K562 (cell line): ENCODE results near the gene SMIM3. TPM values are rescaled to one million over a fixed set of nuclear protein-coding genes. Genes with fewer than 3 reads are reported as not detected.

Experiments
- BRF2 ChIP-seq: IDR thresholded peaks from 3 replicates; pipeline ENCODE4 v1.6.1; 2011; ENCODE audit warnings: borderline replicate concordance, mild to moderate bottlenecking; ENCODE audit not compliant: insufficient read length, insufficient read depth
- CAMTA2 ChIP-seq: fragments of 250-450 bp; sonication (Bioruptor Pico); conservative IDR thresholded peaks from 2 replicates; pipeline ENCODE4 v1.5.1; 2022
- FOS ChIP-seq: IDR thresholded peaks from 3 replicates; pipeline ENCODE4 v1.6.1; 2011; ENCODE audit not compliant: insufficient read length; ENCODE audit errors: extremely low read depth
- HMG20A ChIP-seq: fragments of 450-650 bp; formaldehyde crosslinking; conservative IDR thresholded peaks from 2 replicates; pipeline ENCODE4 v1.4.0; 2020; ENCODE audit warnings: mild to moderate bottlenecking, mixed read lengths
- HNRNPLL ChIP-seq: fragments of 200-400 bp; formaldehyde crosslinking; IDR thresholded peaks from 2 replicates; pipeline ENCODE4 v1.6.1; 2017; ENCODE audit warnings: low read length, low read depth, mild to moderate bottlenecking; ENCODE audit not compliant: poor library complexity, severe bottlenecking
- ILK ChIP-seq: fragments of 450-650 bp; IDR thresholded peaks from 2 replicates; pipeline ENCODE4 v1.6.1; 2016; ENCODE audit warnings: missing genetic modification characterization, low read depth, mild to moderate bottlenecking, missing compliant biosample characterization, moderate library complexity, borderline replicate concordance
- MBD1 ChIP-seq: fragments of 250-450 bp; sonication (Bioruptor Pico); IDR thresholded peaks from 2 replicates; pipeline ENCODE4 v1.8.0; 2022; ENCODE audit warnings: inconsistent platforms
- MEIS2 ChIP-seq: fragments of 450-650 bp; IDR thresholded peaks from 2 replicates; pipeline ENCODE4 v1.6.1; 2014; ENCODE audit warnings: mild to moderate bottlenecking; ENCODE audit not compliant: partially characterized antibody
- NONO ChIP-seq, 2 experiments: fragments of 200-400 bp in 1 of 2; fragments of 450-650 bp in 1 of 2; formaldehyde crosslinking in 1 of 2; IDR thresholded peaks; 2 replicates each; pipeline ENCODE4 v1.6.1; 2017; ENCODE audit warnings: low read depth in 2 of 2, mild to moderate bottlenecking in 2 of 2, moderate library complexity in 2 of 2, low read length in 1 of 2
- NRF1 ChIP-seq, 2 experiments: fragments of 450-650 bp; IDR thresholded peaks in 1 of 2; conservative IDR thresholded peaks in 1 of 2; 2 replicates each; pipeline ENCODE4 v1.6.1; 2014; ENCODE audit warnings: mild to moderate bottlenecking in 2 of 2
- RUNX1 ChIP-seq: sonication (generic); IDR thresholded peaks from 2 replicates; pipeline ENCODE4 v1.6.1; 2016; ENCODE audit warnings: antibody characterized with exemption, low read depth
- SP2 ChIP-seq: IDR thresholded peaks from 2 replicates; pipeline ENCODE4 v1.6.1; 2011; ENCODE audit warnings: mild to moderate bottlenecking, low read depth, low read length, moderate library complexity; ENCODE audit not compliant: poor library complexity, severe bottlenecking; ENCODE audit errors: extremely low read depth
- SREBF1 ChIP-seq: fragments of 150-350 bp; IDR thresholded peaks from 2 replicates; pipeline ENCODE4 v1.6.1; 2014; ENCODE audit warnings: antibody characterized with exemption, low read depth, low read length, borderline replicate concordance
- SRF ChIP-seq, 2 experiments: fragments of 250-450, 450-650 bp in 1 of 2; sonication (Bioruptor Pico) in 1 of 2; sonication (generic) in 1 of 2; formaldehyde crosslinking; IDR thresholded peaks; 2 replicates each; pipeline versions ENCODE4 v1.5.0 to v1.5.1; 2020 to 2022; ENCODE audit warnings: mild to moderate bottlenecking in 1 of 2, missing genetic modification reagents in 1 of 2
- TAF7 ChIP-seq: fragments of 450-650 bp; IDR thresholded peaks from 2 replicates; pipeline ENCODE4 v1.6.1; 2016; ENCODE audit warnings: missing genetic modification characterization, missing compliant biosample characterization
- TBL1XR1 ChIP-seq, 2 experiments: IDR thresholded peaks; 2 replicates each; pipeline ENCODE4 v1.6.1; 2012; ENCODE audit warnings: improper control_type of control experiment in 2 of 2, low read length in 2 of 2, mild to moderate bottlenecking in 1 of 2
- TCFL5 ChIP-seq: fragments of 250-450 bp; sonication (Bioruptor Pico); conservative IDR thresholded peaks from 2 replicates; pipeline ENCODE4 v1.6.1; 2021; ENCODE audit warnings: mild to moderate bottlenecking, moderate library complexity, matching md5 sums
- TSC22D4 ChIP-seq: fragments of 450-650 bp; IDR thresholded peaks from 2 replicates; pipeline ENCODE4 v1.6.1; 2016; ENCODE audit warnings: missing genetic modification characterization, missing biosample characterization, control low read depth
- ZNF311 ChIP-seq: fragments of 250-450 bp; sonication (Bioruptor Pico); IDR thresholded peaks from 2 replicates; pipeline ENCODE4 v1.4.0; 2020; ENCODE audit warnings: mild to moderate bottlenecking, moderate library complexity
- ZNF408 ChIP-seq: fragments of 250-450 bp; sonication (Bioruptor Pico); IDR thresholded peaks from 2 replicates; pipeline ENCODE4 v1.4.0; 2020; ENCODE audit warnings: low read depth, mild to moderate bottlenecking, moderate library complexity
- ZNF431 ChIP-seq: sonication (generic); formaldehyde crosslinking; IDR thresholded peaks from 2 replicates; pipeline ENCODE4 v1.8.0; 2022; ENCODE audit warnings: mild to moderate bottlenecking, missing genetic modification reagents
- ZNF436 ChIP-seq: fragments of 250-450, 450-650 bp; sonication (Bioruptor Pico); formaldehyde crosslinking; IDR thresholded peaks from 2 replicates; pipeline ENCODE4 v1.7.0; 2020; ENCODE audit warnings: mild to moderate bottlenecking
- polyA plus RNA-seq, 8 experiments: library from polyadenylated mRNA; depleted of rRNA in 4 of 8; stranded (reverse) in 5 of 8; unstranded in 3 of 8; fragments of >200 nt; fragmentation: Nextera tagmentation in 2 of 8; fragmentation: Illumina TruSeq in 1 of 8; extraction: Ambion mirVana in 2 of 8; extraction: Trizol in 1 of 8; gene quantifications; 2 replicates each; pipeline versions ENCODE4 v1.2.1 to v1.2.3, GENCODE V29; 2011 to 2014; ENCODE audit warnings: inconsistent platforms in 1 of 8, missing spikeins in 1 of 8
- total RNA-seq, 7 experiments: library from RNA; depleted of rRNA in 6 of 7; stranded (reverse); fragments of >200 nt in 6 of 7; fragmentation: Illumina TruSeq in 2 of 7; extraction: Trizol in 2 of 7; gene quantifications; 2 replicates each; pipeline versions ENCODE4 v1.2.1 to v1.2.3, GENCODE V29; 2011 to 2021; ENCODE audit warnings: low replicate concordance in 1 of 7

Gene SMIM3
- total and polyA plus RNA-seq, 9 of the 15 experiments (the other 6 are each of a cell fraction or from before 2014, with no cell fraction given) = 4.1 to 27.7 (median 13.6) TPM

DNA sequence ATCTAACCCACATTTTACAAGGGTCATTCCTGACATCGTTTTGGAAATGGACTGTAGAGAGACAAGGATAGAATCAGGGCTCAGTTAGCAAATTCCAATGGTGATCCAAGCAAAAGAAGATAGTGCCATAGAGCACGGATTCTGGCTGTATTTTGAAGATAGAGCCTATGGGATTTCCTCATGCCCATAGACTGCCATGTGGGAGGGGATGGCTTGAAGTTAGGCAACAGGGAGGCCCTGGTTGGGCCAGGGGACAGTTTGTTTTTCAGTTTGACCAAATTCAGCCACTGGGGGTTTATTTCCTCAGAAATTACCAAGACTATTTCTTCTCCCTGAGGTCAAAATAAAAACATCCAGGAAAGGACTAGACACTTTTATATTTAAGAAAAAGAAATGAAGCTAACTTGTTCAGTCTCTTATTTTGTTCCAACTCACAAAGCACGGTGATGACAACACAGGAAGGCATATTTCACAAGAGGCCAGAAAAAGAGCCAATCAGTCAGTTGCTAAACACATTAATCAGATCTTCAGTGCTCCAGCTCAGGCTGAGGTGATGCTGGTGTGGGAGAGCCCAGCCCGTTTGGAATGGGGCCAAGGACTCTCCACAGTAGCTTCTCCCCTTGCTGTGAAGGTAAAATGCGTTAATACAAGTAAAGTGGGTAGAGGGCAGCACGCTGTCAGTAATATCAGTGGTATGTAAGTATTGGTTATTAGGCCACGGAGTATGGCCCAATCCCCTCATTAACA is 15.4 kb upstream of the SMIM3 start (continued):
- no peak for TF ChIP-seq SREBF1
- no peak for TF ChIP-seq TCFL5 (CRISPR knock-in tag)
- TF ChIP-seq TAF7 (tag) = no peak
- no peak for TF ChIP-seq ZNF431
- TF ChIP-seq TSC22D4 (tag) = no peak
- peak; percentile 46 to 59 for TF ChIP-seq NRF1 (conservative IDR thresholded peaks at IDR 0.05 in 1 of 2, IDR thresholded peaks at IDR 0.05 in 1 of 2)
- peak in 1 of 2 experiments; percentile 13; a peak in 1 of 4 replicates for TF ChIP-seq TBL1XR1 (IDR thresholded peaks at IDR 0.05; ENCODE audit: low read length in 2 of 2)
- no peak for TF ChIP-seq HMG20A (CRISPR knock-in tag)
- peak; percentile 81; the same call in 1 of the 2 replicates for TF ChIP-seq ZNF311
- 0 out of 4 replicates have a peak, but pooled peaks have one; percentile 33 for TF ChIP-seq SRF (CRISPR knock-in tag; IDR thresholded peaks at IDR 0.05)
- TF ChIP-seq ZNF436 (CRISPR knock-in tag) = no peak
- TF ChIP-seq NONO (IDR thresholded peaks at IDR 0.05; ENCODE audit: low read depth in 2 of 2, low read length in 1 of 2) = no peak
- no peak for TF ChIP-seq SP2
- no peak for TF ChIP-seq MBD1 (CRISPR knock-in tag)
- no peak for TF ChIP-seq RUNX1
- peak; percentile 34 for TF ChIP-seq FOS
- TF ChIP-seq MEIS2 = peak; percentile 98
- no peak for TF ChIP-seq BRF2
- TF ChIP-seq CAMTA2 (CRISPR knock-in tag) = no peak
- TF ChIP-seq ZNF408 (CRISPR knock-in tag) = no peak
- peak; percentile 50 for TF ChIP-seq HNRNPLL
- TF ChIP-seq ILK = peak; percentile 30; the same call in 1 of the 2 replicates
